ENCODE measurements around the gene DUS1L. TPM values are rescaled to one million over a fixed set of nuclear protein-coding genes. Genes with fewer than 3 reads are reported as not detected.

The DUS1L gene
- polyA plus RNA-seq, 3 donors, result 71.2 to 118 (median 80.9) TPM

GRCh38 chr17:82061047-82061925, 4.3 kb downstream of the DUS1L start:
- H3K27ac ChIP-seq (ENCODE audit: low read depth, low read length), result no peak overlapping the region
- WGBS, 3 donors, result 88 to 93% (median 89%) methylated on average over 34 of the region's 34 CpGs

- no peak overlapping the region for H3K27ac ChIP-seq (ENCODE audit: low read depth, low read length)
- 87 to 90% (median 89%) methylated on average over 14 of the region's 14 CpGs for WGBS, 3 donors
Observed at GRCh38 chr17:82060614-82061013, 5.0 kb downstream of the DUS1L start.

- no peak overlapping the region for H3K27ac ChIP-seq (ENCODE audit: low read depth, low read length)
- 82 to 87% (median 86%) methylated on average over 16 of the region's 16 CpGs for WGBS, 3 donors
Observed at GRCh38 chr17:82060001-82060380, 5.6 kb downstream of the DUS1L start.

DNA sequence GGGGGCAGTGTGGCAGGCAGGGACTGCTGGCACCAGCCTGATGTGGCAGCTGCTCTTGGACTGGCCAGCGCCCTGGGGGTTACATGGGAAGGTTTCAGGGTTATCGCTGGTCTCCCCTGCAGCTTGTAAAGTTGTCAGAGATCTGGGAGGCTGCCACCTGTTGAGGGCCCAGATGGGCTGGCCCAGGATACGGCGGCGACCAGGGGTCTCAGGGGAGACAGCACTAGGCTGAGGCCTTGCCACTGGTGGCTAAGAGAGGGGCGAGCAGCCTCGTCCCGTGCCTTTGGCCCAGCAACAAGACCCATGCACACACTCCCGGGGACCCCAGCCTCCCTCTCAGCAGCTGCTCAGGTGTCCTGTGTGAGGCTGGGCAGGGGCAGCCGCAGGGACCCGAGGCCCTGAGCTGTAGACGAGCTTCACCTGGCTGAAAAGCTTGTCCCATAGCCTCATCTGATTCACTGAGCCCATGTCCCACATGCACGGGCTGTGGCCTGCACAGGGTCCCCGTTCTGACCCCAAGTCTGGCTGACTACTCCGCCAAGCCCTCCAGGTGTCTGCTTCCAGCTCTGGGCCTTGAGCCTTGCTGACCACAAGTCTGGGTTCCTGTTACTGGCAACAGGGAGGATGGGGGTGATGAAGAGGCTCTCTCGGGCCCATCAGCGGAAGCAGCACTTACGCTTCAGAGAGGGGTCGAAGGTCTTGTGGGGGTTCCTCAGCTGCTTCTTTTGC, 6.2 kb downstream of the DUS1L start:
- WGBS, 3 donors, result 78 to 83% (median 81%) methylated on average over 19 of the region's 19 CpGs
- H3K27ac ChIP-seq (ENCODE audit: low read depth, low read length), result no peak overlapping the region

DNA sequence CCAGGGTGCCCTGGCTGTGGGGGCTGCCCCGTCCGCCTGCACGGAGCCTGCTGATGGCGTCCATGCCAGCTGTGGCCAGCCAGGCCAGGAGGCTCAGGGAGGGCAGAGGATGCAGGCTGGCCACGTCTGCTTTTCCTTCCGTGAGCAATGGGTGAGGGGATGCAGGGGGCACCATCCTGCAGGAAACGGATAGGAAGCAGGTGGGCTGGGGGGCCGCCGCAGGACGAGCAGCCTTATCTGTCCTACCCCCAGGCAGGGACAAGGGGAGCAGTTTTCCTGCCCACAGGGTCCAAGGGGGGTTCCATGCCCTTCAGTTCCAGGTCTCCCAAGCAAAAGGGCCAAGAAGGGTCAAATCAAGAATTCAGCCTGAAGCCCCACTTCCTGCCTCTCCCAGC, 6.8 kb downstream of the DUS1L start:
- H3K27ac ChIP-seq (ENCODE audit: low read depth, low read length), result no peak overlapping the region
- WGBS, 3 donors, result 74 to 89% (median 83%) methylated on average over 10 of the region's 10 CpGs

- no peak overlapping the region for H3K27ac ChIP-seq (ENCODE audit: low read depth, low read length)
- 78 to 84% (median 79%) methylated on average over 17 of the region's 17 CpGs for WGBS, 3 donors
Observed at GRCh38 chr17:82058230-82058854, 7.3 kb downstream of the DUS1L start.

- H3K27ac ChIP-seq (ENCODE audit: low read depth, low read length), result no peak overlapping the region
- WGBS, 3 donors, result 84 to 88% (median 87%) methylated on average over 24 to 29 of the region's 29 CpGs
Observed at GRCh38 chr17:82056729-82057621, 8.6 kb downstream of the DUS1L start.

DNA sequence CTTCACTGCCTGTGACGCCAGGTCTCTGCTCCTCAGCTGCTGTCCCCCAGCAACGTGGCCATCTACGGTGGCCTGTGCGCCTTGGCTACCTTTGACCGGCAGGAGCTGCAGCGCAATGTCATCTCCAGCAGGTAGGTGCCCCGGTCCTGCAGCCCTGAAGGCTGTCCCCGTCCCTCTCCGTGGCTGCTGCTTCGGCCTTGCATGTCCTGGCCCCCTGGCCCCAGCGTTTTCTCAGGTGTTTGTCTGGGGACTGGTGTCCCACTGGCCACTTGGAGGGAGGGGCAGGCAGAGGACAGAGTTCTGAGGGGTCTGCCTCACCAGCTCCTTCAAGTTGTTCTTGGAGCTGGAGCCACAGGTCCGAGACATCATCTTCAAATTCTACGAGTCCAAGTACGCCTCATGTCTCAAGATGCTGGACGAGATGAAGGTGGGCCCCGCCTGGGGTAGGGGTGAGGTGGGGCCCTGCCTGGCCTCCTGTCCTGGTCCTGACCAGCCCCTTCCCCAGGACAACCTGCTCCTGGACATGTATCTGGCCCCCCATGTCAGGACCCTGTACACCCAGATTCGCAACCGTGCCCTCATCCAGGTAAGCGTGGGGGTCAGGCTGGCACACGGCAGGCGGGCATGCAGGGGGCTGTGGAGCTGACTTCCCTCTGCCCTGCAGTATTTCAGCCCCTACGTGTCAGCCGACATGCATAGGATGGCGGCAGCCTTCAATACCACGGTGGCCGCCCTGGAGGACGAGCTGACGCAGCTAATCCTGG, 9.5 kb downstream of the DUS1L start:
- WGBS, 3 donors, result 88 to 91% (median 91%) methylated on average over 28 of the region's 28 CpGs
- H3K27ac ChIP-seq (ENCODE audit: low read depth, low read length), result no peak overlapping the region

DNA sequence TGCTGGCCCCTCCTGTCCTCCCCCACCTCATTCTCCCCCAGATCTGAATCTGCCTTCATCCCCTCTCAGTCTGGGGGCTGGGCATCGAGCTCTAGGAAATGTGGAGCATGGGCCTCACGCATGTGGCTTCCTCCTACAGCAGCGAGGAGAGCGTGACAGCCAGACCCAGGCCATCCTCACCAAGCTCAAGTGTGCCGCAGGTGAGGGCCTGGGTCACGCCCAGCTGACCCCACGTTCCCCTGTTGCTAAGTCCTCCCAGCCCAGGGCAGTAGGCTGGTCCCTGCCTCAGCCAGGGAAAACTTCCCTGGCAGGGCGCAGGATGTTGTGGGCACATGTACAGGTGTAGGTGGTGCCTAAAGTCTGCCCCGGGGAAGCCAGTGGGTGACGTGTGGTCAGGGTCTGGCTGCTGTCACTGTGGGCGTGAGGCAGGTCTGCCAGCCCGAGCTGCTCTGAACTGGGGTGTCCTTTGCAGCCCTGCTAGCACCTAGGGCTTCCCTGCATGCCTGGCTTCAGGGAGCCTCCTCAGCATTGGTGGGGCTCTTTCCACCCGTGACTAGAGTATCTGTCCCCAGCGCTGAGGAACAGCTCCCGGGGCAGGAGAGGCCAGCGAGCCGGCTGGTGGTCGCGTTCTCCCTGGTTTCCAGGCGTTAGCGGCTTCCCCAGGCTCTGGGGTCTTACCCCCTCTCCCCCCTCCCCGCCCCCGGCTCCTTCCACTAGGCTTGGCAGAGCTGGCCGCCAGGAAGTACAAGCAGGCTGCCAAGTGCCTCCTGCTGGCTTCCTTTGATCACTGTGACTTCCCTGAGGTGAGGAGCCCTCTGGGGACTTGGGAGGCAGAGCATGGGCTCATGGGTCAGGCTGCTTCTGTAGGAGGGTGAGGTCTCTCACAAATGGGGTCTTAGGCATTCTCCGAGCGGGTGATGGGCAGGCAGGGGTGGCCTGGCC, 10.3 kb downstream of the DUS1L start:
- WGBS, 3 donors, result 80 to 88% (median 83%) methylated on average over 23 to 26 of the region's 26 CpGs
- H3K27ac ChIP-seq (ENCODE audit: low read depth, low read length), result no peak overlapping the region

DNA sequence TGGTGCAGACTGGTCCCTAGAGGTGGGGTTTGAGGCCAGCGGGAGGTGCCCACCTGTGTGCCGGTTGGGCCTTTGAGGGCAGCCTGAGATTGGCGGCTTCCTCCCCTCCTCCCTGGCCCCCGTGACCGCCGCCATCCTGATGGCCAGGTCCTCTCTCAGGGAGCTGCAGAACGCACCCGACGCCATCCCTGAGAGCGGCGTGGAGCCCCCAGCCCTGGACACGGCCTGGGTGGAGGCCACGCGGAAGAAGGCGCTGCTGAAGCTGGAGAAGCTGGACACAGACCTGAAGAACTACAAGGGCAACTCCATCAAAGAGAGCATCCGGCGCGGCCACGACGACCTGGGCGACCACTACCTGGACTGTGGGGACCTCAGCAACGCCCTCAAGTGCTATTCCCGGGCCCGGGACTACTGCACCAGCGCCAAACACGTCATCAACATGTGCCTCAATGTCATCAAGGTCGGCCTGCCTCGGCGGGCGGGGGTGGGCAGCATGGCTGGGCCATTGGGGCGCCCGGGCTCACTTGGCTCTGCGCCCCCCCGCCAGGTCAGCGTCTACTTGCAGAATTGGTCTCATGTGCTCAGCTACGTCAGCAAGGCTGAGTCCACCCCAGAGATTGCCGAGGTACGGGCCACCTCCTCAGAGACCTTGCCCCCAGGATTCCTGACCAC, 11.1 kb downstream of the DUS1L start:
- H3K27ac ChIP-seq (ENCODE audit: low read depth, low read length), result no peak overlapping the region
- WGBS, 3 donors, result 90 to 91% (median 91%) methylated on average over 35 to 38 of the region's 38 CpGs

DNA sequence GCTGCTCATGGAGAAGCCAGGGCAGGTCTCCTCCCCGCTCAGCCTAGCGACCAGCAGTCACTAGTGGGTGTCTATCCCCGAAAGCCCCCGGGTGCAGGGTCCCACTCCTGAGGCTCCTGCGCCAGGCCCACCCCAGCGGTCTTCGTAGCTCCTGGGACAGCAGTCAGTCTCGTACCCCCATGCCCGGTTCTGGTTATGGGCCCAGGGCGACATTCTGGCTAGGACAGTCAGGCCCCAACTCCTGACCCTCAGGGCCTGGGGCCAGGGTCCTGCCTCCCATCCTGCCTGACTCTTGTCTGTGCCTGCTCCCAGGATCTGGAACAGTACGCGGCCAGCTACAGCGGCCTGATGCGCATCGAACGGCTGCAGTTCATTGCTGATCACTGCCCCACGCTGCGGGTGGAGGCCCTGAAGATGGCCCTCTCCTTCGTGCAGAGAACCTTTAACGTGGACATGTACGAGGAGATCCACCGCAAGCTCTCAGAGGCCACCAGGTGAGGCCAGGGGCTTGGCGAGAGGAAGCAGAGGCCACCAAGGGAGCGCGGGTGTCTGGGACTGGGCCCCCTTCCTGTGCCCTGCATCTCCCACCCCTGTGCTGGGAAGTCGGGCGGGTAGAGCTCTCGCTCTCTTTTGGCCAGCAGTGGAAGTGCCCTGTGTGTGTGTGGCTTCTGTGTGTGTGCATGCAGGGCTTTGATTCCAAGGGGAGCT, 11.9 kb downstream of the DUS1L start:
- H3K27ac ChIP-seq (ENCODE audit: low read depth, low read length), result no peak overlapping the region
- WGBS, 3 donors, result 92 to 94% (median 93%) methylated on average over 28 of the region's 28 CpGs

DNA sequence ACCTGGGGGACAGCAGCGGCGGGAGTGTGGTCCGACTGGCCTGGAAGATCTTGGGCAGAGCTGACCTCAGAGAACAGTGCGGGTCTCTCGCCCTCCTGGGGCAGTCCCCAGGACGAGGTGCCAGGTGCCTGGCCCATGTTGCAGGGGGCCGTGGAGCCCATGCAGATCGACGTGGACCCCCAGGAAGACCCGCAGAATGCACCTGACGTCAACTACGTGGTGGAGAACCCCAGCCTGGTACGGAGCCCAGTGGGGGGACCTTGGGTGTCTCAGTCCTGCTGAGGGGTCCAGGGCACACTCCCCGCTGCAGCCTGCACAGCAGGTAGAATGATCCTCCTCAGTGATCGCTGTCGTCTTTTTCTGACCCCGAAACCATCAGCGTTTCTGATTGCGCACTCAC, 12.5 kb downstream of the DUS1L start:
- H3K27ac ChIP-seq (ENCODE audit: low read depth, low read length), result no peak overlapping the region
- 83 to 91% (median 90%) methylated on average over 19 of the region's 19 CpGs for WGBS, 3 donors

GRCh38 chr17:82052638-82053059, 13.0 kb downstream of the DUS1L start:
- WGBS, 3 donors, result 14 to 30% (median 28%) methylated on average over 19 of the region's 19 CpGs
- H3K27ac ChIP-seq (ENCODE audit: low read depth, low read length), result no peak overlapping the region

- H3K27ac ChIP-seq (ENCODE audit: low read depth, low read length), result no peak within 1 kb of the TSS
- 0 to 1% (median 1%) methylated on average over 56 to 93 of the region's 94 CpGs for WGBS, 3 donors
Observed at GRCh38 chr17:82051776-82052637, 13.6 kb downstream of the DUS1L start, which contains the start of the genes GPS1 and RFNG. Gene GPS1 (plus strand): TSS chr17:82051898. CDS start chr17:82051932, 34 bp downstream. Gene RFNG (minus strand): TSS chr17:82051811. CDS start chr17:82051766, 45 bp downstream.
